ENCODE measurements around the gene CDH4.

- TF ChIP-seq, protein P1, sequence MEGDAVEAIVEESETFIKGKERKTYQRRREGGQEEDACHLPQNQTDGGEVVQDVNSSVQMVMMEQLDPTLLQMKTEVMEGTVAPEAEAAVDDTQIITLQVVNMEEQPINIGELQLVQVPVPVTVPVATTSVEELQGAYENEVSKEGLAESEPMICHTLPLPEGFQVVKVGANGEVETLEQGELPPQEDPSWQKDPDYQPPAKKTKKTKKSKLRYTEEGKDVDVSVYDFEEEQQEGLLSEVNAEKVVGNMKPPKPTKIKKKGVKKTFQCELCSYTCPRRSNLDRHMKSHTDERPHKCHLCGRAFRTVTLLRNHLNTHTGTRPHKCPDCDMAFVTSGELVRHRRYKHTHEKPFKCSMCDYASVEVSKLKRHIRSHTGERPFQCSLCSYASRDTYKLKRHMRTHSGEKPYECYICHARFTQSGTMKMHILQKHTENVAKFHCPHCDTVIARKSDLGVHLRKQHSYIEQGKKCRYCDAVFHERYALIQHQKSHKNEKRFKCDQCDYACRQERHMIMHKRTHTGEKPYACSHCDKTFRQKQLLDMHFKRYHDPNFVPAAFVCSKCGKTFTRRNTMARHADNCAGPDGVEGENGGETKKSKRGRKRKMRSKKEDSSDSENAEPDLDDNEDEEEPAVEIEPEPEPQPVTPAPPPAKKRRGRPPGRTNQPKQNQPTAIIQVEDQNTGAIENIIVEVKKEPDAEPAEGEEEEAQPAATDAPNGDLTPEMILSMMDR (IDR thresholded peaks at IDR 0.05): no peak
- no peak for TF ChIP-seq ZFX (IDR thresholded peaks at IDR 0.05; ENCODE audit: borderline replicate concordance)
Observed at GRCh38 chr20:61524951-61525666, 273.0 kb downstream of the CDH4 start.
